DLD1 (cell line): ENCODE data around the gene ATAD3B.
"Not testable (repeated sequence)": the region's sequence is repeated elsewhere in the genome, so short reads cannot be mapped to it uniquely, and the experiment has no call there.

Source experiments
- in situ Hi-C: cut with HindIII; loops from 2 replicates; pipeline ENCODE4 v1.10.0; 2017; ENCODE audit warnings: low sequenced_read_pairs

Gene ATAD3B

GRCh38 chr1:1477206-1477605, 5.6 kb downstream of the ATAD3B start:
- in situ Hi-C loops, result no loop called here

GRCh38 chr1:1479547-1480487, 8.3 kb downstream of the ATAD3B start:
- in situ Hi-C loops, result no loop called here

DNA sequence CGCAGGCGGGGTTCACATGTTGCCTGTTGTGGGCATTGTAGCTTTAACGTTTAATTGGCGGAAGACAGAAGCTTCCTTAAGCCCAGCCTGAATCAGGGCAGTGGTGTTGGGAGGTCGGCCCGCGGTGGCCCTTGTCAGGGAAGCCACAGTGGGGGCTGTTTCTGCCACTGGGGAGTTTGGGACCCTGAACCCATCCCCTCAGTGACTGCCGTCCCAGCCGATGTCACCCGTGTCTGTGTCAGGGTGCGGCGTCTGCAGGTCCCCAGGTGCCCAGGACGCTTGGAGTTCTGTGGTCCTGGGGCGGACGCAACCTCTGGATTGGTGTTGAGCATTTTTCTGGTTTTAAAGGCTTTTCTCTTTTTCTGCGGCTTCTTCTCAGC, 8.9 kb downstream of the ATAD3B start:
- in situ Hi-C loops, result not testable (repeated sequence)

DNA sequence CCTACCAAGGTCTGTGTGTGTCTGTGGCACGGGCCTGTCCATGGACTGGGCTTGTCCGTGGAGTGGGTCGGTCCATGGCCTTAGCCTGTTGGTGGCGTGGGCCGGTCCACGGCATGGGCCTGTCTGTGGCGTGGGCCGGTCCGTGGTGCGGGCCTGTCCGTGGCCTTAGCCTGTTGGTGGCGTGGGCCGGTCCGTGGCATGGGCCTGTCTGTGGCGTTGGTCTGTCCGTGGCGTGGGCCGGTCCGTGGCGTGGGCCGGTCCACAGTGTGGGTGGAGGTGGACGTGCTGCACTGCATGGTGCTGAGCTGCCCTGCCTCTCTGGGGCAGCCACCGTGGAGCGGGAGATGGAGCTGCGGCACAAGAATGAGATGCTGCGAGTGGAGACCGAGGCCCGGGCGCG, 10.2 kb downstream of the ATAD3B start:
- in situ Hi-C loops, result not testable (repeated sequence)

GRCh38 chr1:1482856-1483255, 11.3 kb downstream of the ATAD3B start:
- in situ Hi-C loops, result no loop called here

DNA sequence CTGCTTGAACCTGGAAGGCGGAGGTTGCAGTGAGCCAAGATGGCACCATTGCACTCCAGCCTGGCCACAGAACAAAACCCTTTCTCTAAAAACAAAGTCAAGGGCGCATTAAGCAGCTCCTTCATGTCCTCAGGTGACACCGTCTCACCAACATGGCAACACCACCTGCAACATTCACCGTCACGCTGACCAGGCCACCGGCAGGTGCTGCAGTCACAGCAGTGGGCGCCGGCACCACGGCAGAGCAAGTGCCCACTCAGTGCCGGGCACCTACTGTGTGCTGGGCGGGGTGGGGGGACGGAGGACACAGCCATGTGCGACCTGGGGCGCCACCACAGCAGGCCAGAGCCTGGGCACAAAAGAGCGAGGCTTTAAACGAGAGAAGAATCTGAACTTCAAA, 12.1 kb downstream of the ATAD3B start:
- in situ Hi-C loops, result no loop called here

GRCh38 chr1:1484976-1485750, 13.6 kb downstream of the ATAD3B start:
- in situ Hi-C loops, result not testable (repeated sequence)

- in situ Hi-C loops, result not testable (repeated sequence)
Measured at GRCh38 chr1:1485755-1486317, 14.3 kb downstream of the ATAD3B start.

DNA sequence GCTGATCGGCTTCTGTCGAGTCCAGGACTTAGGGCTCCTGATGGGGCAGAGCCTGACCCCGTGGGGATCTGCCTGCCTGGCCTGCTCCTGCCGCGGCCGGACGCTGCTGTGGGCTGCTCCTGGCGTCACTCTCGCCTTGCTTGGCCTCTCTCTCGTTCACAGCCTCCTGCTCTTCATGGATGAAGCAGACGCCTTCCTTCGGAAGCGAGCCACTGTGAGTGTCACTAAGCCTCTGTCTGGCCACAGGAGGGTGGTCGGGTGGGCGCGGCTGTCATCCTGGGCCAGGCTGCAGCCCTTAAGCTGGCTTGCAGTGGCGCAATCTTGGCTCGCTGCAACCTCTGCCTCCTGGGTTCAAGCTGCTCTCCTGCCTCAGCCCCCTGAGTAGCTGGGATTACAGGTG, 16.1 kb downstream of the ATAD3B start:
- in situ Hi-C loops, result no loop called here

DNA sequence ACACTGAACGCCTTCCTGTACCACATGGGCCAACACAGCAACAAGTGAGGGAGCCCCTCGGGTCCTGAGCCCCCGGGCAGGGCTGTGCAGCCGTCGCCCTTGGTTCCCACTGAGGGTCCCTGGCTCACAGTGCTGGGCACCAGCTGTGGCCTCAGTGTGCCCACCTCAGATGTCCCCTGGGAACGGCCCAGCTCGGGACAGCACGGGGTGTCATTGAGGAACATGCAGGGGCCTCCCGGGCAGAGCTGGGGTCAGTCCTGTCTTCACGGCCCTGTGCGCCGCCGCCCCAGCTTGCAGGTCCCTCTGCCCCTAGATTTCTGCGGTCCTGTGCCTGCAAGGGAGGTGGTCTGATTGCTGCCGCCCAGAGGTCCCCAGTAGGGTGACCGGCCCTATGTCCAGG, 17.7 kb downstream of the ATAD3B start:
- in situ Hi-C loops, result no loop called here

DNA sequence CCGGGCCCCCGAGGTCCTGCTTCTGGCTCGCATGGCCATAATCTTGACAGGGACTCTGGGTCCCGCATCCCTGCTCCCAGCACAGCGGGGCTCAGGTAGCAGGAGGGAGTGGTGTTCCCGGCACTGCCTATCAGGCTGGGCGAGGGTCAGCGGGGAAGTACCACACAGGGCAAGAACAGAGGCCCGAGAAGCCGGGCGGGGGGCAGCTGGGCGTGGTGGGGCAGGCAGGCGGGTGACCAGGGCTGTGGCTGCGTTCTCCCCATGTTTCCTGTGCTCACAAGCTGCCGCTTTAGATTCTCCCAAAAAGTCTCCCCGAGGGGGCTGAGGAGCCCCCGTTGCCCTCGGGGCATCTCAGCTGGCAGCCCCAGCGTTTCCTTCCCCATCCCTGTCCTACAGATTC, 18.3 kb downstream of the ATAD3B start:
- in situ Hi-C loops, result no loop called here

- in situ Hi-C loops, result no loop called here
Measured at GRCh38 chr1:1490633-1491230, 19.2 kb downstream of the ATAD3B start.

GRCh38 chr1:1491601-1492000, 20.0 kb downstream of the ATAD3B start:
- in situ Hi-C loops, result no loop called here

DNA sequence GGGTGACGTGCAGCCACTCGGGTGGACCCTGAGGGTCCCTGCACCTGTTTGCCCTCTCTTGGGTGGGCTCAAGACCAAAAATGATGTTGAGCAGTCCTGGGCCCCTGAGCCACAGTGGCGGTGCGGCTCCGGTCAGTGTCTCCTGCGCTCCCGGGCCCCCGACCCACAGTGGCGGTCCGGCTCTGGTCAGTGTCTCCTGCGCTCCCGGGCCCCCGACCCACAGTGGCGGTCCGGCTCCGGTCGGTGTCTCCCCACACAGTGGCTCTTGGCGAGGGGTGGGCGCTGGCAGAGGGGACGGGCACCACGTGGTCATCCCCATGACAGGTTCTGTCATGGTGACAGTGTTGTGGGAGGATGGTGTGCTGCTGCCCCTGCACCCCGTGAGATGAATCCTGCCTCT, 22.7 kb downstream of the ATAD3B start:
- in situ Hi-C loops, result not testable (repeated sequence)

GRCh38 chr1:1495461-1495975, 24.0 kb downstream of the ATAD3B start:
- in situ Hi-C loops, result not testable (repeated sequence)

DNA sequence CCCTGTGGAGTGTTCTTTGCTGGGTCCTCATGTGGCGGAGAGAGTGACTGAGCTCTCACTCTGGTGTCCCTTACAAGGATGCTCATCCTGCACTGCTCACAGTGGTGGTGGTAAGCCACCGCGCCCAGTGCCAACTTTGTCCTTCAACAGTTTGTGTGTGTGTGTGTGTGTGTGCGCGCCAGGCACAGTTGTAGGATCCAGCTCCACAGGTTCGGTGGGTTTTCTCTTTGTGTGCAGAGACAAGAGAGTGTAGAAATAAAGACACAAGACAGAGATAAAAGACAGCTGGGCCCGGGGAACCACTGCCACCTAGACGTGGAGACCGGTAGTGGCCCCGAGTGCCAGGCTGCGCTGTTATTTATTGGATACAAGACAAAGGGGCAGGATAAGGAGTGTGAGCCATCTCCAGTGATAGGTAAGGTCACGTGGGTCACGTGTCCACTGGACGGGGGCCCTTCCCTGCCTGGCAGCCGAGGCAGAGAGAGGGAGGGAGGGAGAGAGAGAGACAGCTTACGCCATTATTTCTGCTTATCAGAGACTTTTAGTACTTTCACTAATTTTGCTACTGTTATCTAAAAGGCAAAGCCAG, 33.3 kb downstream of the ATAD3B start:
- in situ Hi-C loops, result not testable (repeated sequence)

DNA sequence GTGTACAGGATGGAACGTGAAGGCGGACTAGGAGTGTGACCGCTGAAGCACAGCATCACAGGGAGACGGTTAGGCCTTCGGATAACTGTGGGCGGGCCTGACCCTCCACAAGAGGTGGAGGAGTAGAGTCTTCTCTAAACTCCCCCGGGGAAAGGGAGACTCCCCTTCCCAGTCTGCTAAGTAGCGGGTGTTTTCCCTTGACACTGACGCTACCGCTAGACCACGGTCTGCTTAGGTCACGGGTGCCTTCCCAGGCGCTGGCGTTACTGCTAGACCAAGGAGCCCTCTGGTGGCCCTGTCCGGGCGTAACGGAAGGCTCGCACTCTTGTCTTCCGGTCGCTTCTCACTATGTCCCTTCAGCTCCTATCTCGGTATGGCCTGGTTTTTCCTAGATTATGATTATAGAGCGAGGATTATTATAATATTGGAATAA, 33.8 kb downstream of the ATAD3B start:
- in situ Hi-C loops, result not testable (repeated sequence)

DNA sequence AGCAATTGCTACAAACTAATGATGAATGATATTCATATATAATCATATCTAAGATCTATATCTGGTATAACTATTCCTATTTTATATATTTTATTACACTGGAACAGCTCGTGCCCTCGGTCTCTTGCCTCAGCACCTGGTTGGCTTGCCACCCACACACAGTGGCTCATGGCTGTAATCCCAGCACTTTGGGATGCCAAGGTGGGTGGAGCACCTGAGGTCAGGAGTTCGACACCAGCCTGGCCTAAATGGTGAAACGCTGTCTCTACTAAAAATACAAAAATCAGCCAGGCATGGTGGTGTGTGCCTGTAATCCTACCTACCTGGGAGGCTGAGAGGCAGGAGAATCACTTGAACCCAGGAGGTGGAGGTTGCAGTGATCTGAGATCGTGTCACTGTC, 34.2 kb downstream of the ATAD3B start:
- in situ Hi-C loops, result not testable (repeated sequence)

DNA sequence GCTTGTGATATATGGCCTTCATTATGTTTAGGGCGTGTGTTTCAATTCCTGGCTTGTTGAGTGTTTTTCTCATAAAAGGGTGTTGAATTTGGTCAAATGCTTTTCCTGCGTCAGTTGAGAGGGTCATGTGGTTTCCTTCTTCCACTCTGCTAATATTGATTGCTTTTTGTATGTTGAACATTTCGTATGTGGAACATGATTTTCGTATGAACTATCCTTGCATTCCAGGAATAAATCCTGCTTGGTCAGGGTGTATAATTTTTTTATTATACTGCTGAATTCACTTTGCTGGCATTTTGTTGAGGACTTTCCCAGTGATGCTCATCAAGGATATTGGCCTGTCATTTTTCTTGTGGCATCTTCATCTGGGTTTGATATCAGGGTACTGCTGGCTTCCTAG, 35.7 kb downstream of the ATAD3B start:
- in situ Hi-C loops, result no loop called here

- in situ Hi-C loops, result not testable (repeated sequence)
Measured at GRCh38 chr1:1508775-1509464, 37.4 kb downstream of the ATAD3B start.
